ENCODE measurements around the gene RERE.

RERE gene

GRCh38 chr1:8348047-8348776 is 469.2 kb downstream of the RERE start:
- ATAC-seq (no peak), DNase-seq (no peak)
- Mint-ChIP-seq H3K27ac (peak overlapping the region in 1 of 2 donors; percentile 81), H3K27me3 (peaks cover 11% of the 10 kb centered on the region), H3K4me1 (peaks cover 6% of the 10 kb centered on the region), H3K9me3 (no peaks in the 10 kb centered on the region), H3K4me3 (no peak overlapping the region)

DNA sequence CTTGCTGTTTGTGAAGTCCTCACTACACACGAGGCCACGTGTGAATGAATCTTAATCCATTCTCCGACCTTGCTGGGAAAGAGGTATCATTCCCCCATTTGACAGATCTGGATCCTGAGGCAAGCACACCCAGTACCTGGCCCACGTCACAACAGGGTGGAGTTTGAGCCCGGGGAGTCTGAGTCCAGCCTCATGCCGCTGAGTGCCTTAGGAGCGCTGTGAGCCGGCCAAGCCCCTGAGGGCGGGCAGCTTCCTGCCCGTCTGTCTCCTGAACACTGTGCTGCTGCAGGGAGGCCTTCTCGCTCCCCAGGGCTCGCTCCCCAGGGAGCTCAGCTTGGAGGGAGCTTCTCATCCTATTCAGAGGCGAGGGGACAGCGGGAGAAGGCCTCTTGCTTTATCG is 469.8 kb downstream of the RERE start:
- Mint-ChIP-seq H3K4me1 (peaks cover 6% of the 10 kb centered on the region), H3K27me3 (peaks cover 11% of the 10 kb centered on the region), H3K27ac (peak overlapping the region in 1 of 2 donors; percentile 37), H3K9me3 (no peaks in the 10 kb centered on the region), H3K4me3 (no peak overlapping the region)
- DNase-seq (no peak), ATAC-seq (no peak)

DNA sequence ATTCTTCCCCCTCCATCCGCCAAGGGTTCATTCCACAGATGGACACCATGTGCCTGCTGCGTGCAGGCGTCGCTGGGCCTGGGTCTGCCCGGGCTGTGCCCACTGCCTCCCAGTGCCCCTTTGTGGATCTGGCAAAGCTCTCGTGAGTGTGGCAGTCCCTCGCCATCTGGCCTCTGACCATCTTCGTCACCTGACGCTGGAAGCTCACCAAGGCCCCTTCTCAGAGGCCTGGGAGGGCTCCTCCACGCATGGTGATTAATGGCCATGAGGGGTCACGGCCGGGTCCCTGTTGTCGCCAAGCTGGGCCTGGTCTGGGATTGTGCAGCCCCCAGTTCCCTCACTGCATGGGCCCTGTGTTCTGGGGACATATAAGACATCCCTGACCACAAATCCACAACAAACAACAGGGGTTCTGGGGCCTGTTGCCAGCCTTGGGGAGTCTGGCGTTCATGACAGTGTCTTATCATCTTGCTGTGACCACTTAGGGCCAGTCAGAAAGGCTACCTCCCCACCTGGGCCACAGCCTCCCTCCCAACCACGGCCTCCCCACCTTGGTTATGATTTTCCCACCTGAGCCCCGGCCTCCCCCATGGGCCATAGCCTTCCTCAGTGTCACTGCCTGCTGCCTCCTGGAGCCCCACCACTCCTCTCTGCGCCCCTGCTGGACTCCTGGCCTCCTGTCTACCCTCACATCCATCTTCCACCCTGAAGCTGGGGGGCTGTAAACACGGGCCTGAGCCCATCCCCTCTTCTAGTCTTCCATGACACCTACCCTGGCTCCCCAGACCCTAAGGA is 471.6 kb downstream of the RERE start:
- Mint-ChIP-seq H3K27me3 (peaks cover 11% of the 10 kb centered on the region), H3K27ac (peak overlapping the region in 1 of 2 donors; percentile 19), H3K4me3 (no peak overlapping the region), H3K9me3 (no peaks in the 10 kb centered on the region), H3K4me1 (peaks cover 6% of the 10 kb centered on the region)
- DNase-seq (no peak), ATAC-seq (no peak)

DNA sequence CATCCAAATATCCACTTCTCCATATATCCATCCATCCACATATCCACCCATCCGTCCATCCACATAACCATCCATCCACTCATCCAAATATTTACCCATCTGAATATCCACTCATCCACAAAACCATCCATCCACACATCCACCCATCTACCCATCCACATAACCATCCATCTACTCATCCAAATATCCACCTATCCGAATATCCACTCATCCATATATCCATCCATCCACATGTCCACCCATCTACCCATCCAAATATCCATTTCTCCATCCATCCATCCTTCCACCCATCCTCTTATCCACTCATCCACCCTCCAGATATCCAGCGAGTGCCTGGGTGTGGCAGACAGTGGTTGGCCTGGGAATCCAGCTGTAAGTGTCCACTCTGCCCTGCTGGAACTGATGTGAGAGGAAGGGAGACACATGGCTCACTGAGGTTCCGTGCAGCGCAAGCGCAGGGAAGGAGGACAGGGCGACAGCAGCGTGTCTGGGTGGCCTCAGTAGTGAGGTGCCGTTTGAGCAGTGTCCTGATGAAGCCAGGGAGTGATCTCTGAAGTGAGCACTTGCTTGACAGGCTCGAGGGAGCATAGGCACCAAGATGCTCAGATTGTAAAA is 472.4 kb downstream of the RERE start:
- H3K4me1 Mint-ChIP-seq: peaks cover 6% of the 10 kb centered on the region
- H3K9me3 Mint-ChIP-seq: no peaks in the 10 kb centered on the region
- peaks cover 11% of the 10 kb centered on the region for H3K27me3 Mint-ChIP-seq
- no peak for ATAC-seq
- DNase-seq: no peak
- no peak overlapping the region for H3K27ac Mint-ChIP-seq
- H3K4me3 Mint-ChIP-seq: no peak overlapping the region

- DNase-seq (no peak), ATAC-seq (no peak)
- Mint-ChIP-seq H3K9me3 (no peaks in the 10 kb centered on the region), H3K4me3 (no peak overlapping the region), H3K4me1 (no peaks in the 10 kb centered on the region), H3K27ac (no peak overlapping the region), H3K27me3 (peaks cover 3% of the 10 kb centered on the region)
Observed at GRCh38 chr1:8343464-8344001, 473.9 kb downstream of the RERE start.

DNA sequence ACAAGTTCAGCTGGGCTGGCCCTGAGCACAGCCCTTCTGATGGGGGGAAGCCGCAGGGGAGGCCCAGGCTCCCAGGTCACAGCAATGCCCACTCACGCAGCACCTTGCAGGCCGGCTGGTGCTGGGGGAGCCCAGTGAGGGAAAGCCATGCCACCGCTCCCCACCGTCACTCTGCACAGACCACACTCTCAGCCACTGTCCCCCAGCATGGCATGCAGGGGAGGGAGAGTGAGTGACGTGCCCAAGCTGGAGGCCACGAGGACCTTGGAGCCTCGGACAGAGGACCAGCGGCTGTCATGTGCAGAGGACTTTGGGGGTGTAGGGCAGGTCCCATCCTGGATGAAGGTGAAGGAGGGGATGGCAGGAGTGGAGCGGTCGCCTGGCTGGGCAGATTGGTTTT is 474.4 kb downstream of the RERE start:
- H3K27ac Mint-ChIP-seq: no peak overlapping the region
- H3K9me3 Mint-ChIP-seq: no peaks in the 10 kb centered on the region
- H3K4me3 Mint-ChIP-seq: no peak overlapping the region
- DNase-seq (no peak), ATAC-seq (no peak)
- H3K4me1 Mint-ChIP-seq: no peaks in the 10 kb centered on the region
- H3K27me3 Mint-ChIP-seq: no peaks in the 10 kb centered on the region

DNA sequence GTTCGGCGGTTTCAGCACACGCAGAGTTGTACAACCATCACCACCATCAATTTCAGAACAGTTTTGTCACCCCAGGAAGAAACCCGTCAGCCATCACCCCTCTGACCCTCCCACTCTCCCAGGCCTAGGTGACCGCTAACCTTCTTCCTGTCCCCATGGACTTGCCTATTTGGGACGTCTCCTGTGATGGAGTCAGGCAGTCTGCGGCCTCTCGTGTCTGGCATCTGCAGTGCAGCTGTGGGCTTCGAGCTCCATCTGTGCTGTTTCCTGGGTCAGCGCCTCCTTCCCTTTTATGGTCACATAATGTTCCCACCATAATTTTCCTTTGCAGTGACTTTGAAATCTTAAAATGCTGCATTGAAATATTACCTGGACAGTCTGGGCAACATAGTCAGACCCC is 475.1 kb downstream of the RERE start:
- Mint-ChIP-seq H3K4me3 (no peak overlapping the region), H3K9me3 (no peaks in the 10 kb centered on the region), H3K27ac (no peak overlapping the region), H3K4me1 (no peaks in the 10 kb centered on the region), H3K27me3 (no peaks in the 10 kb centered on the region)
- ATAC-seq: no peak
- no peak for DNase-seq

- H3K27ac Mint-ChIP-seq: no peak overlapping the region
Observed at GRCh38 chr1:8340448-8340847, 477.0 kb downstream of the RERE start.

GRCh38 chr1:8339203-8339600 is 478.2 kb downstream of the RERE start:
- Mint-ChIP-seq H3K4me1 (no peaks in the 10 kb centered on the region), H3K27ac (no peak overlapping the region), H3K27me3 (no peaks in the 10 kb centered on the region), H3K9me3 (peaks cover 4 to 7% of the 10 kb centered on the region in 2 donors), H3K4me3 (no peak overlapping the region)
- ATAC-seq: no peak
- no peak for DNase-seq

More at GRCh38 chr1:8340448-8340847, 477.0 kb downstream of the RERE start:
- H3K4me1 Mint-ChIP-seq: no peaks in the 10 kb centered on the region
- ATAC-seq (no peak), DNase-seq (no peak)
- H3K9me3 Mint-ChIP-seq: peaks cover 4 to 7% of the 10 kb centered on the region in 2 donors
- H3K27me3 Mint-ChIP-seq: no peaks in the 10 kb centered on the region
- no peak overlapping the region for H3K4me3 Mint-ChIP-seq

GRCh38 chr1:8338526-8339202 is 478.8 kb downstream of the RERE start:
- no peaks in the 10 kb centered on the region for H3K4me1 Mint-ChIP-seq
- ATAC-seq (no peak), DNase-seq (no peak)
- no peak overlapping the region for H3K4me3 Mint-ChIP-seq
- no peak overlapping the region for H3K27ac Mint-ChIP-seq
- H3K9me3 Mint-ChIP-seq: peaks cover 4 to 7% of the 10 kb centered on the region in 2 donors
- no peaks in the 10 kb centered on the region for H3K27me3 Mint-ChIP-seq

GRCh38 chr1:8337776-8338525 is 479.5 kb downstream of the RERE start:
- Mint-ChIP-seq H3K4me3 (no peak overlapping the region), H3K4me1 (no peaks in the 10 kb centered on the region), H3K27me3 (no peaks in the 10 kb centered on the region), H3K27ac (no peak overlapping the region), H3K9me3 (peaks cover 4 to 7% of the 10 kb centered on the region in 2 donors)
- DNase-seq (no peak), ATAC-seq (no peak)

DNA sequence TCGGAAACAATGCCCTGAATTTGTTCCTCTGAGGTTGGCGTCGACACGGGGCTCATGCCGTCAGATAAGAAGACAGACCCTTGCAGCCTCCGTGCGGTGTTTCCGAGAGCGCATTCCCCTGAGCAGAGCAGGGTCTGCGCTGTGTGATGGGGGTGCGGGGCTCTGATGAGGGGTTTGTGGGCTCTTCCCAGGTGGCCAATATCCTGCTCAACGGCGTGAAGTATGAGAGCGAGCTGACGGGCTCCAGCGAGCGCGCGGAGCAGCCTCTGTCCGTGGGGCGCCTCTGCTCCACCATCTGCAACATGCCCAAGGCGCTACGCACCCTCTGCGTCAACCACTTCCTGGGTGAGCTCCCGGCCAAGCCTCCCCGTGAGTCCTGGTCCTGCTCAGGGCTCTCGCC is 482.2 kb downstream of the RERE start:
- H3K9me3 Mint-ChIP-seq: peaks cover 4 to 7% of the 10 kb centered on the region in 2 donors

DNA sequence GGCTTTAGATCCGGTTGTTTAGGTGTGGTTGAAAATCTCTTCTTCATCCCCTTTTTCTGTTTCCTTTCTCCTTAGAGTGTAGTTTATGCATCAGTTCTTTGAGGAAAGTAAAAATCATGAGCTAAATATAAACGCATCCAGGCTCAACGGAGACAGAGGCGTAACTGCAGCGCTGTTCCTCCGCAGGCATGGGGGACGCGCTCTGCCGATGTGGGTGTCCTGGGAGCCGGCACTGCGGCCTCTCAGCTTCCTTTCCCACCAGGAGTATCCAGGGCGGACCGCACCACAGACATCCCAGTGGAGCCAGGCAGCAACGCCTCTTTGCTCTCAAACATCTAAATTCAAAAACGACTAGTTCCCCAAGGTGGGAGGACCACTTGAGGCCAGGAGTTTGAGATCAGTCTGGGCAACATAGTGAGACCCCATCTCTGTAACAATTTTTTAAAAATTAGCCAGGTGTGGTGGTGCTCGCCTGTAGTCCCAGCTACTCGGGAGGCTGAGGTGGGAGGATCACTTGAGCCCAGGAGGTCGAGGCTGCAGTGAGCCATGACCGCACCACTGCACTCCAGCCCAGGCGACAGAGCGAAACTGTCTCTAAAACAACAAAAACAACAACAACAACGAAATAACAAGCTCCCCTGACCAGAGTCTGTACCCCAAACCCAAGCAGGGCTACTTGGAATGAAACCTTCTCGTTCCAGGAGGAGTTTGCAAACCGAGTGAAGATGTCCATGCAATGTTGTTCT is 483.2 kb downstream of the RERE start:
- ATAC-seq (no peak), DNase-seq (no peak)
- no peak overlapping the region for H3K27ac Mint-ChIP-seq
- H3K27me3 Mint-ChIP-seq: no peaks in the 10 kb centered on the region
- no peak overlapping the region for H3K4me3 Mint-ChIP-seq
- no peaks in the 10 kb centered on the region for H3K4me1 Mint-ChIP-seq
- peaks cover 4 to 7% of the 10 kb centered on the region in 2 donors for H3K9me3 Mint-ChIP-seq

More for the DNA sequence above, 482.2 kb downstream of the RERE start:
- Mint-ChIP-seq H3K27ac (no peak overlapping the region), H3K4me3 (no peak overlapping the region), H3K4me1 (no peaks in the 10 kb centered on the region), H3K27me3 (no peaks in the 10 kb centered on the region)
- DNase-seq (no peak), ATAC-seq (no peak)

DNA sequence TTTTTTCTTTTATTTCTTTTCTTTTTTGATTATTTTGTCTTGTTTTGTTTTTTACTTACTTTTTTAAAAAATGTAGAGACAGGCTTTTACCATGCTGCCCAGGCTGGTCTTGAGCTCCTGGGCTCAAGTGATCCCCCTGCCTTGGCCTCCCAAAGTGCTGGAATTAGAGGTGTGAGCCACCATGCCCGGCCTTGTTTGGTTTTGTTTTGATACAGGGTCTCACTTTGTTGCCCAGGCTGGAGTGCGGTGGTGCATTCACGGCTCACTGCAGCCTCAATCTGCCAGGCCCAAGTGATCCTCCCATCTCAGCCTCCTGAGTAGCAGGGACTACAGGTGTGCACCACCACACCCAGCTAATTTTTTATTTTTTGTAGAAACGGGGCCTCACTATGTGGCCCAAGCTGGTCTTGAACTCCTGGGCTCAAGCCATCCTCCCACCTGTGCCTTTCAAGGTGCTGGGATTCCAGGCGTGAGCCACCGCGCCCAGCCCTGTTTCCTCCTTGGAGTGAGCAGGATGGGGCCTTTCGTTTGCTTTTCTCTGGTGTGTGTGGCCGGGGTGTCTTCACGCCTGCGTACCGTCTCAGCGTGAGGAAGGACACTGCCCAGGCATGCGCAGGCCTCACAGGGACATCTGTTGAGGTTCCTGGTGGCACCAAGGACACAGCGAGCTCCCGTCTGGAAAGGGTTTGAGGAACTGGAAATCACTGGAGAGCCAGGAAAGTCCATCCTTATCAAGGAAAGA is 484.0 kb downstream of the RERE start:
- Mint-ChIP-seq H3K27me3 (no peaks in the 10 kb centered on the region), H3K4me3 (no peak overlapping the region), H3K27ac (peak overlapping the region in 1 of 2 donors; percentile 76), H3K9me3 (peaks cover 4 to 7% of the 10 kb centered on the region in 2 donors), H3K4me1 (no peaks in the 10 kb centered on the region)
- DNase-seq: no peak
- no peak for ATAC-seq
